Stimulated activated CD4-positive, alpha-beta T cell treated with anti-CD3 and anti-CD28 coated beads, Interleukin-1b, Interleukin-23, amount 100 ng/mL, for 24 hours (primary cell): ENCODE data around the gene POP4.
"Not testable (repeated sequence)": the region's sequence is repeated elsewhere in the genome, so short reads cannot be mapped to it uniquely, and the experiment has no call there.

Source experiments
- DNase-seq, 4 experiments: peaks; one replicate each; pipeline ENCODE4 v3.0.0-alpha.2; 2020; ENCODE audit warnings: low read depth in 4 of 4, low spot score in 1 of 4

POP4 gene, protein sequence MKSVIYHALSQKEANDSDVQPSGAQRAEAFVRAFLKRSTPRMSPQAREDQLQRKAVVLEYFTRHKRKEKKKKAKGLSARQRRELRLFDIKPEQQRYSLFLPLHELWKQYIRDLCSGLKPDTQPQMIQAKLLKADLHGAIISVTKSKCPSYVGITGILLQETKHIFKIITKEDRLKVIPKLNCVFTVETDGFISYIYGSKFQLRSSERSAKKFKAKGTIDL

DNA sequence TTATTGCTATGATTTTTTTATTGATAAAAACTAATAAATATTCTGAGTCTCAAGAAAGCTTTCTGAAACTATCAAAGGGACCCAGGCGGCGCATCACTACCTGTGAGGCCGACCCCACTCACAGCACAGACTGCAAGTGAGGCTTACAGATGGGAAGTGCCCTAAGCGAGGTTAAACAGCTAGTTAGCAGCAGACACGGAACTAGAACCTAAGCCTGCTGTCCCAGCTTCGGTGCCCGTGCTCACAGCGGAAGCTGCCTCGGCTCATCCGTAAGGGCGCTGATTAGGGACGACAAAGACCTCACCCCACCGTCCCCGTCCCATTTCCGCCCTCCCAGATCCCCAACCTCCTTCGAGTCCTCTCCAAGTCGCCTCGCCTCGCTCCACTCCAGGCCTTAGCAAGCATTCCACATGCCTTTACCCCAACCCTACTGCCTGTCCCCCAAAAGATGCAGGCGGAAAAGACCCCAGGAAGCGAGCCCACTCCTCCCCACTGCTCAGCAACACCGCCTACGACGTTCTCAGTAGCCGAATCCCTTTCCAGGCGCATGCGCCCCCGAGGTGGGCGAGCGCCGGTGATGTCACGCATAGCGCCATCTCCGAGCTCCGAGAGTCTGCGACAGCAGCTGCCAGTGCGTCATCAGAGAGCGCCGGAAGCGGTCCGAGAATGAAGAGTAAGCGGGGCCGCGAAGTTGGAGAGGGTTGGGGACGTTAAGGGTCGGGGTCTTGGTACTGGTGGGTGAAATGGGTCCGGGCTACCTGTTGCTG is at the start of gene POP4:
TSS of gene POP4 (plus strand) at position 631 of the 767 bp plus-strand sequence. CDS start at position 667, 36 bp downstream.
- DNase-seq: peak; percentile 94 to 99 (median 99)

DNA sequence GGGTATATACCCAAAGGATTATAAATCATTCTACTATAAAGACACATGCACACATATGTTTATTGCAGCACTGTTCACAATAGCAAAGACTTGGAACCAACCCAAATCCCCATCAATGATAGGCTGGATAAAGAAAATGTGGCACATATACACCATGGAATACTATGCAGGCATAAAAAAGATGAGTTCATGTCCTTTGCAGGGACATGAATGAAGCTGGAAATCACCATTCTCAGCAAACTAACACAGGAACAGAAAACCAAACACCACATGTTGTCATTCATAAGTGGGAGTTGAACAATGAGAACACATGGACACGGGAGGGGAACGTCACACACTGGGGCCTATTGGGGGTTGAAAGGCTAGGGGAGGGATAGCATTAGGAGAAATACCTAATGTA is 47.0 kb upstream of the POP4 start:
- not testable (repeated sequence) for DNase-seq

DNA sequence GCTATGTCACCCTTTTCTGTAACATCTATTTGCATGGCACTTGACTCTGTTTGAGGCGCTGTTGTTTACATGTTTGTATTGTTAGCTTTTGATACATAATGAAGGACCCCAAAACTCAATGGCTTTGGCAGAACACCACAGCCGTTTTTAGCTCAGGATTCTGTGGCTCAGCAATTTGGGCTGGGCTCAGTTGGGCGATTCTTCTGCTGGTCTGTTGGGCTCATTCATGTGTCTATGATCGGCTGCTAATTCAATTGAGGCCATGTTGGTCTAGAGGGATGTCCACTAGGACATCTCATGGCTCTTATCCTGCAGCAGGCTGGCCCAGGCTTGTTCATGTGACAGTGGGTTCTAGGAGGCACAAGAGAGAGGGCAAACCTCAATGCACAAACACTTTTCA is 46.3 kb upstream of the POP4 start:
- no peak for DNase-seq

DNA sequence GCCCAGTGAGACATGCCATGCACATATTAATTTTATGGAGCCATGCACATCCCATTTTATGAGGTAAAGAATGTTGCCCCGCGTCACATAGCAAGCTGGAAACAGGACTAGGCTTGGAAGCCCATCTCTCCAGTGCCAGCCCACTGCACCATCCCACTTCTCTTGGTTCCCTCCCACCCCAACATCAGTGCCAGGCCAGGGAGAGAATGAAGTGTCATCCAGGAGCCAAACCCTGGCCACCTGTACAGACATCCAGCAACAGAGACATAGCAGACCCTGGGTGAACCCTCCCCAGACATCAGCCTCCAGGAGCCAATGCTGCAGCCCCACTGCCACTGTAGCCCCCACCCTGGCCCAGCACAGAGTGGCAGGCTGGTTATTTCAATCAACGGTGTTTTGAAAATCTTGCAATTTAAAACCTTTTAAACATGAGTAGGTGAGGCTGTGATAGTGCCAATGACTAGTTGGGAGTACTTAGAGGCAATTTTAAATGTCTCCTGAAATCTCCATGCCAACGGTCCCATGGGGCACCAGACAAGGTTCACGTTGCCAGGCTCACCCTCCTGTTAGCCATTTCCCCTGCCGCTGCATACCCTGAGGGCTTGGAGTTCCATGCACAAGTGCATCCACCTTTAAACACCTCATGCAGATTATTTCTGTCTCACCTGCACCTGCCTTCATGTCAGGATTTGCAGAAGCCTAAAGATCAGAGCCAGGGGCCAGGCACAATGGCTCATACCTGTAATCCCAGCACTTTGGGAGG is 45.6 kb upstream of the POP4 start:
- DNase-seq: no peak

DNA sequence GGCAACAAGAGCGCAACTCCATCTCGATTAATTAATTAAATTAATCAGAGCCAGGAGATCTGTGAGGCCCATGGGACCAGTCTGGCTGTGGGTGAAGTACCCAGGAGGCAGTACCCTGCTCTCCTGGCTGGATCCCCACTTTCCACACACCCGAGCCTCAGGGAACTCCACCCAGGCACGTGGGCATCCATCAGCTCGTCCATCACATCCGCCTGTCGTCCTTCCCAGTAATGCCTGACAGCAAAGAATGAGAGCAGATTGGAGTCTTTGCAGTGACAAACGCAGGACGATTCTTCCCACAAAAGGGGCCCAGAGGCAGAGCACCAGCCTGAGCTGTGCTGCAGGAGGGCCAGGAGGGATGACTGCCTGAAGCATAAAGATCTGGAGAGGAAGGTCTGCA is 44.5 kb upstream of the POP4 start:
- no peak for DNase-seq

DNA sequence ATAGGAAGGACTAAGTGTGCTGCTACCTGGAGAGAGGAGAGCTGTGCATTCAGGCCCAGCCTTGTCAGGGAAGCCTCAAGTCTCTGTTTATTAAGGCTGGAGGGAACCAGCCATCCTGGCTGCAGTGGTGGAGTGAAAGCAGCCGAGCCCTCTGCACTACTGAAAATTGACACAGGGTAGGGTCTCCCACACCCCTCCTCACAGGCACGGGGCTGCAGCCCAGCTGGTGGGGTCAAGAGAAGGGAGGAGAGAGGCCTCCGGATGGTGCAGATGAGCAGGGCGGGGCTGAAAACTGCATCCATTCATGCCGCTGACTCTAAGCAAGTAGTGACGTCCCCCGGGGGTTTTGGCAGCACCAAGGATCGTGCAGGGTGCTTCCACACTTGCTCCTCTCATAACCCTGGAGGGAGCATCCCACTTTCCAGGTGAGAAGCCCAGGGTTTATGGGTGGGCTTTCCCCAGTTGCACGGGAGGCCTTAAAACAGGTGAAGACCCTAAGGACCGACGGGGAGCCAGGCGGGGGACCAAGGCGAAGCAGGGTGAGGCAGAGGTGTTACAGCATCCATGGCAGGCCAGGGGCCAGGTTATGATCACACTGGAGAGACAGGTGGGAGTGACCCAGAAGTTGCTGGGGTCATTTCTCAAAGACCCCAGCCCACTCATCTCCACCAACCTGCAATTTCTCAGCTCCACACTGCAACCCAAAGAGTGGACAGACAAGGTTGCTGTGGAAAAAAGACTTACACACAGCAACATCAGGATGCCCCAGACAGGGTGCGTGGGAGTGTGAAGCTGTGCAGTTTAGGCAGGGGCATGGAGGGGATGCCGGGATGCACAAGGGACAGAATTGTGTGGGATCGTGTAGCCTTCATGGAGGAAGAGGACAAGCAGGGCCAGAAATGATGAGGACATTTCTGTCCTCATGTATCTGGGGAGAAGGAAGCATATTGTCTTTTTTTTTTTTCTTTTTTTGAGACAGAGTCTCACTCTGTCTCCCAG is 43.5 kb upstream of the POP4 start:
- no peak for DNase-seq

DNA sequence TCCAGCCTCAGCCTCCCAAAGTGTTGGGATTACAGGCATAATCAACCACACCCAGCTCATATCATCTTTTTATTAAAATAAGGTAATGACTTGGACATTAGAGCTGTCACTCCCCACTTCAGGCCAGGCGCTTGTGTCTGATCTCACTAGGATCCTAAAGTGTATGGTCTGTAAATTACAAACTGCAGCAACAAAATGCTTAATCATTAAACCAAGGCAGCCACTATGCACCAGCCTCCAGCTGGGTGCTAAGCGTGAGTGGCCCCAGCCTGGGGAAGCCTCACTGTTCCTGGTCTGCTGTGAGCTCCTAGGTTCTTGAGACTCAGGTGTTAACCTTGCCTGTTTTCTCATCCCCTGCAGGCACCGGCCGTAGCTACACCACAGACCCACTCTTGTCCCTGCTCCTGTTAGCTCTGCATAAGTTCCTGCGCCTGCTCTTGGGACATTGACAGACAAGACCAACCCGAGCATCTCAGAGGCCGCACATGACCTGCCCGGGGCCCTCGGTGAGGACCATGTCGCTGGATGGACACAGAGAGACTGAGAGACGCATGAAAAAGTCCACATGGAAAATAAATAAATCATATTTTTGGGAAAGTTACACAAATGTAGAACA is 42.5 kb upstream of the POP4 start:
- DNase-seq: no peak

DNA sequence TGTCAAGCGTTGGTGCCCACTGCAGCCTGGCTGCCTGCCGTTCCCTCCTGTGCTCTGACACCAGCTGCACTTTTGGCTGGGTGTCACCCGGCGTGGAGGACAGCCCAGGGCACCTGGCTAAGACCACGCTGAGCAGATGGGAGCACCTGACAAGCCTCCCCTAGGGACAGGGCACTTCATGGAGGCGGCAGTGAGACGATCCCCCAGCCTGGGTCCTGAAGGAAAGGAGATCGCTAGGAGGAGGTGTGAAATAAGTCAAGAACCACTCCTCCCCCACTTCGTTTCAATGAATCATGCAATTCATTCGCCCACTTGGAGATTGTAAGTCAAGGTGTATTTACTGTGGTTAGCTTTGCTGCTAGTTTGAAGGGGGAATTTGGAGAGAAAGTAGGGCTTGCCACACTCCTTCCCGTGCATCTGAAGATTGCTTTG is 41.5 kb upstream of the POP4 start:
- DNase-seq: no peak

DNA sequence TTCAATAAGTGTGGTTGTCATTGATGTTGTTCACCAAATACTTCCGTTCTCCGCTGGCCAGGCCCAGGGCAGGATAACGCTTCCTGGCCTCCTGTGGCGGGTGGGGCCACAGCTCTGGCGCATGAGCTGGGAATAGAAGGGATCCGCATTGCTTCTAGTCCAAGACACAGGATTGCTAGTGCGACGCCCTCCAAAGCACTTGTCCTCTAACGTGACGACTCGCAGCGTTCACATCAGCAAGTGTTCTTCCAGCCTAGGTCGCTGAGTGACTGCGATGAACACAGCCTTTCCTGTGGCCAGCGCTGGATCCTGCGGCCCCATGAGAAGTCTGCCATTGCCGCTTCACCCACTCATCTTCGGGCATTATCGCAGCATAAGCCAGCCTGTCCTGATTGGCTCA is 40.9 kb upstream of the POP4 start:
- no peak for DNase-seq

DNA sequence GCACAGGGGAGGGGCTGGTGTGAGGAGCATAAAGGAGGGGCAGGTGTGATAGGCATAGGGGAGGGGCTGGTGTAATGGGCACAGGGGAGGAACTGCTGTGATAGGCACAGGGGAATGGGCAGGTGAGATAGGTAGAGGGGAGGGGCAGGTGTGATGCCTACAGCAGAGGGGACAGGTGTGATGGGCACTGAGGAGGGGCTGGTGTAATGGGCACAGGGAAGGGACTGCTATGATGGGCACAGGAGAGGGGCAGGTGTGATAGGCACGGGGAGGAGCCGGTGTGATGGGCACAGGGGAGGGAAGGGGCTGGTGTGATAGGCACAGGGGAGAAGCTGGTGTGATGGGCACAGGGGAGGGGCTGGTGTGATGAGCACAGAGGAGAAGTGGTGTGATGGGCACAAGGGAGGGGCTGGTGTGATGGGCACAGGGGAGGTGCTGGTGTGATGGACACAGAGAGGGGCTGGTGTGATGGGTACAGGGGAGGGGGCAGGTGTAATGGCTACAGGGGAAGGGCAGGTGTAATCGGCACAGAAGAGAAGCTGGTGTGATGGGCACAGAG is 39.5 kb upstream of the POP4 start:
- no peak for DNase-seq

DNA sequence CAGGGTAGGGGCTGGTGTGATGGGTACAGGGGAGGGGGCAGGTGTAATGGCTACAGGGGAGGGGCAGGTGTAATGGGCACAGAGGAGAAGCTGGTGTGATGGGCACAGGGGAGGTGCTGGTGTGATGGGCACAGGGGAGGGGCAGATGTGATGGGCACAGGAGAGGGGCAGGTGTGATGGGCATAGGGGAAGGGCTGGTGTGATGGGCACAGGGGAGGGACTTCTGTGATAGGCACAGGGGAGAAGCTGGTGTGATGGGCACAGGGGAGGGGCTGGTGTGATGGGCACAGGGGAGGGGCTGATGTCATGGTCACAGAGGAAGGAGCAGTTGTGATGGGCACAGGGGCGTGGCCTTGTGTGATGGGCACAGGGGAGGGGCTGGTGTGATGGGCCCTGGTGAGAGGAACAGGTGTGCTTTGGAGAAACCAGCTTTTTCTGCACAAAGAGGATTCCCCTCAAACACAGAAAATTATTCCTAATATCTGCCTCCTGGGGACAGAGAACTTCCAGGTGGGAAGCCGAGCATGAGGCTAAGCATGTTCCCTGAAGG is 38.6 kb upstream of the POP4 start:
- no peak for DNase-seq

DNA sequence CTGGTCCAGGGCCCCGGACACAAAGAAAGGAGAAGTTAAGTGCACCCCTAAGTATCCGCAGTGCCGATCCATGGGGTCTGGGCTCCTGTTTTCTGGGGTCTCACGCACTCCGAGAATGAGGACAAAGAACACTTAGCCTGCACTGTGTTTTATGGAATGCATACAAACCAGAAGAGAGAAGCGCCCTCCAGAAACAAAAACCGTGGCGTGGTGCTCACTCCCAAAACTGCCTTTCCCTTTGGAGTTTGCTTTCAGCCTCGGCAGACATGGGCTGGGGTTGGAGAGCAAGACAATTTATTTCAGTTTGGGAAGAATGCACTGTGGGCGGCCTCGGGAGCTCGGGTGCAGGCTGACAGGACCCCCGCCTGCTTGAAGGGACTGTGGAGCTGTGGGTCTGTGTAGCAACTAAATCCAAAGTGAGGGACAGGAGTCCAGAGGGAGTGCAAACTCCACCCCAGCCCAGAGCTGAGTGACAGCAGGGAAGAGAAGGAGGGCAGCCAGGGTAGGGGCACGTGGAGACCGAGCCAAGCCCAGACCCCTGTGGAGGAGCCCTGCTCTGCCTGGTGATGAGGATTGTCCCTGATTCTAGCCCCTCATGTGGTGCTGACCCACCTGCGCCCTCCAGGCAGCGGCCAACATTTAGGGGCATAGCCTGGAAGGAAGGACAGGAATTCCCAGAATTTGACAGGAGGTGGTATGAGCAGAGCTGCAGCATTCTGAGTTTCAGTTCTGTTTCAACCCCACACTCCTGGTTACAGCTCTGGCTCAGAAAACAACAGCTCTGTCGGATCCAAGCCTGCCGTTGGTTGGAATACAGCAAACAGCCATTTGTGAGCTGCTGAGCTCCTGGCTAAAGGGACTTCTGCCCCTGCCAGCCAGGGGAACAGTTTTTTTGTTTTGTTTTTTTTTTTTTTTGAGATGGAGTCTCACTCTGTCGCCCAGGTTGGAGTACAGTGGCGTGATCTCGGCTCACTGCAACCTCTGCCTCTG is 37.8 kb upstream of the POP4 start:
- no peak for DNase-seq

DNA sequence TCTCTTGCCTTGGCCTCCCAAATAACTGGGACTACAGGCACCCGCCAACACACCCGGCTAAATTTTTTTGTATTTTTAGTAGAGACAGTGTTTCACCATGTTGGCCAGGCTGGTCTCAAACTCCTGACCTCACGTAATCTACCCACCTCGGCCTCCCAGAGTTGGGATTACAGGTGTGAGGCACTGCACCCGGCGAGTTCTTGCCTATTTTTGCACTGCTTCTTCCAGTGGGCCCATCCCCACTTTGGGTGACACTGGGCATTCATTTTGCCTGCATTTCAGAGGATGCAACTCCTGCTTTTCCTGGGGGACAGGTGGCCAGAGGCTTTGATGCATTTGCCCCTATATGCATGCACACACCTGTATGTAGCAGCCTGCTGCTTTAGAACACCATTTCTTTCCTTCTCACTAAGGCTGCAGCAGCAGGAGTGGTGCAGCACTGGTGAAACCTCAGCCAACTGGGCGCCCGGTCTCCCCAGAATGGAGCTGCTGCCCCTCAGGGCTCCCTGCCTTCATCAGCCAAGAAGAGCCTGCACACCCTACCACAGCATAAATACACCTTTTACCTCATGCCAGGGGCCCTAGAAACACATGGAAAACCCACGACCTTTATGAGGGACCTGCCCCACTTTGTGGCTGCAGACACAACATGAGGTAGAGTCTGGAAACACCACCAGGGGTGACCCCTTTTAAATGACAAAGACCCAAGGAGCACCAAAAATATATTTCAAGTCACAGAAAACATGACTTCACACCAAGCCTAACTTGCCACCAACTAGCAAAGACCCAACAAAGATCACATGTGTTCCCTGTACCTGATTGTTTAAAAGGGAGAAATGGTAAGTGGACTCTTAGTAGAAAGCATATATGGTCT is 36.8 kb upstream of the POP4 start:
- DNase-seq: no peak

DNA sequence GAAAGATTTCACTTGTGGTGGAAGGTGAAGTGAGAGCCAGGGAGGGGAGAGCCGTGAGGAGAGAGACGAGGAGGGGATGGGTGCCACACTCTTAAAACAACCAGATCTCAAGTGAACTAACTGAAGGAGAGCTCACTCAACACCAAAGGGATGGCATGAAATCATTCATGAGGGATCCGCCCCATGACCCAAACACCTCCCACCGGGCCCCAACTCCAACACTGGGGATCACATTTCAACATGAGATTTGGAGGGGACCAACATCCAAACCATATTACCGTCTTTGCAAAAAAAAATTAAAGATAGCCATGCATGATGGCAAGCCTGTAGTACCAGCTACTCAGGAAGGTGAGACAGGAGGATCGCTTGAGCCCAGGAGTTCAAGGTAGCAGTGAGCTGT is 34.9 kb upstream of the POP4 start:
- DNase-seq: no peak

DNA sequence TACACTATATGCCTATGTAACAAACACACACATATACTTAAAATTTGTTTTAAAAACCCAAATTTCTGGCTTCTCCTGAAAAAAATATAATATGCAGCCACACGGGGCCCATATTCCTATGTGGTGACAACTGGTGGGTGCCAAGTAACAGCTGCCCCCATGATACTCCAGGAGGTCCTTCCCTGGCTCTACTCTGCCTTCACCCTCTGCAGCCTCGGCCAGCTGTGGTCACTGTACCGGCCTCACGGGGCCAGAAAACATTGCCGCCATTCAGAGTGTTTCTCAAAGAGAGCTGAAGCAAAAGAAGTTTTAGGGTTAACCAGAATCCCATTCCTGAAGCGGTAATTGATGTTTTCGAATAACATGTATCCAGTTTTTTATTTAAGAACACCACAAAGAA is 32.6 kb upstream of the POP4 start:
- DNase-seq: no peak

DNA sequence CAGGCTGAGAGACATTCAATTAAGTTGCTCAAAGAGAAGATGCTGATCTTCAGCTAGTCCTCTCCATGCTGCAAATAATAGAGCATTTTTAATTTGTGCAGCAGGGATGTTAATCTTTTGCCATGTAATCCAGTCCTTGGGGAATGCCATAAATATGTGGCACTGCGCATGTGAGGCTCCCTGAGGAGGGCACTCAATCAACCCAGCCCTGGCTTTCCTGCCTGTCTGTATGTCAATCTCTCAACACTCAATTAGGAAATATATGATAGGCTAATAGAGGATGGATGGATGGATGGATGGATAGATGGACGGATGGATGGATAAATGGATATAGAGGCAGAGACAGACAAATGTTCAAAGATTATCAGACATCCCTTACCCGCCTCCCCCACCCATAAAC is 31.6 kb upstream of the POP4 start:
- no peak for DNase-seq

DNA sequence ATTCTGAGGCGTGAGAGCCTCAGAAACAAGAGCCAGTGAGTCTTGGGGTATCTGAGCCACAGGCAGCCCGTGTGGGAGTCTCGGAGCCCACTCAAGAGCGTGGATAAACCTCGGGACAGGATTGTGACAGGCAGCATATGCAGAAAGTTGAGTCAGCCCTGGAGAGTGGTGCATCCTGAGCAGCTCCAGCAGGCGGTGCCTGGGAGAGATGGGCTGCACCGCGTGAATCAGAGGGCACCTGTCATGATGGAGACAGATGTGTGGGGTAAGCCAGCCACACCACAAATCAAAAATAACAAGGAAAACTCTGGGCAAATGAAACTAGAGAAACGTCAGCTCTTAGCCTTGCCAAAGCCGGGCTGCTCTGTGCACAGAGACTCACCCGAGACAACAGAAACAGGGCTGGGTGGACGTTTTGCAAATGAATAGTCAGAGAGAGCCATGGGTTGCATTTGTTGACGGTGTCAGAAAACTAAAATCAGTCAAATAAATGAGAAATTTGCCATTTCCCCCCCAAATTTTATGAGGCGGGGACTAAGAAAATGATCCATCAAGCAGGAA is 30.0 kb upstream of the POP4 start:
- DNase-seq: no peak
